ENCODE measurements around the gene WNT8B. TPM values are rescaled to one million over a fixed set of nuclear protein-coding genes. Genes with fewer than 3 reads are reported as not detected.

The WNT8B gene
- total and polyA plus RNA-seq, 4 donors, result 0.06 to 0.44 (median 0.21) TPM

DNA sequence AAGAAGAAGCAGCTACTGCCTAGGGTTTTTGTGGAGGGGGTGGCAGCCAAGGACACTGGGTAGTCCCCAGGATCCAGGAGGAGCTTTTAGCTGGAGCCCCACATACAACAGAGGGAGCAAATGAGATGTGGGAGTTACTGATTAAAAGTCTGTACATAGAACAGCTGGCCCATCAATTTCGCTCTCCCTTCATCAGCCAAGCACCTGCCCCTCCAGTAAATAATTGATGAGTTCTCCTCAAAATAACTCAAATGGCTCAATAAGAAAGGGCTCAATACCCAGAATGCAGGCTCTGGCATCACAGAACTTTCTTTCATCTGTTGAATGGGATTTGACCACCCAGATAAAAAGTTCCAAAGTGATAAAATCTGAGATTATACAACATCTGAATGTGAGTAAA lies 15.1 kb upstream of the WNT8B start:
- Histone ChIP-seq H3K36me3 (ENCODE audit: control insufficient read depth, insufficient read depth, low read length) (no peaks in the 10 kb centered on the region), H3K27me3 (ENCODE audit: control insufficient read depth, insufficient read depth, low read length) (no peaks in the 10 kb centered on the region), H3K27ac (ENCODE audit: low read depth, low read length) (no peak overlapping the region), H3K4me1 (ENCODE audit: control insufficient read depth, insufficient read depth, low read length) (no peaks in the 10 kb centered on the region), H3K4me3 (ENCODE audit: low read depth, low read length) (no peak overlapping the region), H3K9me3 (ENCODE audit: control insufficient read depth, insufficient read depth, low read length) (no peaks in the 10 kb centered on the region)
- peak in 1 of 6 donors; percentile 22 for DNase-seq (ENCODE audit: low read depth in 4 of 6, low spot score in 6 of 6)
- WGBS (ENCODE audit: insufficient coverage), result no CpG with 5 or more reads among the region's 1 CpG

DNA sequence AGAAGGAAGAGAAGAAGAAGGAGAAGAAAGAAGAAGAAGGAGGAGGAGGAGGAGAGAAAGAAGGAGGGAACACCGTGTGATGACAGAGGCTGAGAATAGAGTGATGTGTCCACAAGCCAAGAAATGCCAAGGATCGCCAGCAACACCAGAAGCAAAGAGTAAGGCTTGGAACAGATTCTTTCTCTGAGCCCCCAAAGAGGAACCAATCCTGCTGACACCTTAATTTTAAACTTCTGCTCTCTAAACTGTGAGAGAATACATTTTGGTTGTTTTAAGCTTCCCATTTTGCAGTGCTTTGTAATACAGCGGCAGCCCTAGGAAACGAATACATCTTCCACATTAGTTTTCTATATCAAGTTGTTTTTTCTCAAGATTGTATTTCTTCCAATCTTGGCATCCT lies 13.9 kb upstream of the WNT8B start:
- Histone ChIP-seq H3K36me3 (ENCODE audit: control insufficient read depth, insufficient read depth, low read length) (no peaks in the 10 kb centered on the region), H3K4me3 (ENCODE audit: low read depth, low read length) (no peak overlapping the region), H3K9me3 (ENCODE audit: control insufficient read depth, insufficient read depth, low read length) (no peaks in the 10 kb centered on the region), H3K27ac (ENCODE audit: low read depth, low read length) (no peak overlapping the region), H3K27me3 (ENCODE audit: control insufficient read depth, insufficient read depth, low read length) (no peaks in the 10 kb centered on the region), H3K4me1 (ENCODE audit: control insufficient read depth, insufficient read depth, low read length) (no peaks in the 10 kb centered on the region)
- 69% methylated on average over 2 of the region's 4 CpGs for WGBS (ENCODE audit: insufficient coverage)
- DNase-seq (ENCODE audit: low read depth in 4 of 6, low spot score in 6 of 6), result no peak

GRCh38 chr10:100468322-100468721 lies 5.5 kb downstream of the WNT8B start:
- 47% methylated on average over 2 of the region's 5 CpGs for WGBS (ENCODE audit: insufficient coverage)
- Histone ChIP-seq H3K4me3 (ENCODE audit: low read depth, low read length) (no peak overlapping the region), H3K36me3 (ENCODE audit: control insufficient read depth, insufficient read depth, low read length) (no peaks in the 10 kb centered on the region), H3K27ac (ENCODE audit: low read depth, low read length) (no peak overlapping the region), H3K4me1 (ENCODE audit: control insufficient read depth, insufficient read depth, low read length) (no peaks in the 10 kb centered on the region), H3K9me3 (ENCODE audit: control insufficient read depth, insufficient read depth, low read length) (no peaks in the 10 kb centered on the region), H3K27me3 (ENCODE audit: control insufficient read depth, insufficient read depth, low read length) (peaks cover 2% of the 10 kb centered on the region)
- peak in 1 of 6 donors; percentile 22 for DNase-seq (ENCODE audit: low read depth in 4 of 6, low spot score in 6 of 6)

GRCh38 chr10:100468978-100469377 lies 6.2 kb downstream of the WNT8B start:
- H3K36me3 ChIP-seq (ENCODE audit: control insufficient read depth, insufficient read depth, low read length), result no peaks in the 10 kb centered on the region
- no peaks in the 10 kb centered on the region for H3K4me1 ChIP-seq (ENCODE audit: control insufficient read depth, insufficient read depth, low read length)
- H3K4me3 ChIP-seq (ENCODE audit: low read depth, low read length), result no peak overlapping the region
- DNase-seq (ENCODE audit: low read depth in 4 of 6, low spot score in 6 of 6), result no peak
- H3K9me3 ChIP-seq (ENCODE audit: control insufficient read depth, insufficient read depth, low read length), result no peaks in the 10 kb centered on the region
- no peak overlapping the region for H3K27ac ChIP-seq (ENCODE audit: low read depth, low read length)
- peaks cover 2% of the 10 kb centered on the region for H3K27me3 ChIP-seq (ENCODE audit: control insufficient read depth, insufficient read depth, low read length)

DNA sequence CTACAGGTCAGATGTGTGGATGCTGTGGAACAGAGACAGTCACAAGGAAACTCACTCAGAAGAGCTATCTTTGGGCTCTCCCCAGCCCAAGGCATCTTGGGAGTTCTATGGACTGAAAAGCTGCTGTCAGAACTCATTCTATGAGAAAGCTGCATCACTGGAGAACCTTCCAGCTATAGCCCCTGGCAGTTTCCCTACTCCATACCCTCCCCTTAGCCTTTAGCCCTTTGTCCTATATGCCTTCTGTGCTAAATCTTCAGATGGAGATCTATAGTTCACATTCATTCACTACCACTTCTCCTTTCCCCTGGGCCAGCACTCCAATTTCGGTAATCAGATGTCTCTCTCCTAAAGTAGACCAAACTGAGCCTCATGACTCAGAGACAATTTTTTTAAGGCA lies 6.9 kb downstream of the WNT8B start:
- Histone ChIP-seq H3K9me3 (ENCODE audit: control insufficient read depth, insufficient read depth, low read length) (no peaks in the 10 kb centered on the region), H3K4me3 (ENCODE audit: low read depth, low read length) (no peak overlapping the region), H3K4me1 (ENCODE audit: control insufficient read depth, insufficient read depth, low read length) (no peaks in the 10 kb centered on the region), H3K27ac (ENCODE audit: low read depth, low read length) (no peak overlapping the region), H3K27me3 (ENCODE audit: control insufficient read depth, insufficient read depth, low read length) (peaks cover 2% of the 10 kb centered on the region), H3K36me3 (ENCODE audit: control insufficient read depth, insufficient read depth, low read length) (no peaks in the 10 kb centered on the region)
- WGBS (ENCODE audit: insufficient coverage), result 100% methylated on average over 1 of the region's 1 CpG
- DNase-seq (ENCODE audit: low read depth in 4 of 6, low spot score in 6 of 6), result no peak

DNA sequence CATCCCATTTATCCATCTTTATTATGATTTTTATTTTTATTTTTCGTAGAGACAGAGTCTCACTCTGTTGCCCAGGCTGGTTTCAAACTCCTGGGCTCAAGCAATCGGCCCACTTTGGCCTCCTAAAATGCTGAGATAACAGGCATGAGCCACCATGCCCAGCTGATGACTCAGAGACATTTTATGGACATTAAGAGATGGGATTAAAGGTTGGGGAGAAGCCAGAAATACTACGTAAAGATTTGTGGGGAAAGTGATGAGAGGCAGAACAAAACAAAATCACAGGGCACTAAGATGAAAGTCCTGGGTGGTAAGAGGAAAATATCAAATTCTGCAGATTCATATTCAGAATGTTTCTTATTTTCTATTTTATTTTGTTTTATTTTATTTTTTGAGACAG lies 7.6 kb downstream of the WNT8B start:
- H3K4me3 ChIP-seq (ENCODE audit: low read depth, low read length), result no peak overlapping the region
- 94% methylated on average over 2 of the region's 3 CpGs for WGBS (ENCODE audit: insufficient coverage)
- H3K27me3 ChIP-seq (ENCODE audit: control insufficient read depth, insufficient read depth, low read length), result peaks cover 2% of the 10 kb centered on the region
- DNase-seq (ENCODE audit: low read depth in 4 of 6, low spot score in 6 of 6), result no peak
- no peaks in the 10 kb centered on the region for H3K9me3 ChIP-seq (ENCODE audit: control insufficient read depth, insufficient read depth, low read length)
- no peaks in the 10 kb centered on the region for H3K4me1 ChIP-seq (ENCODE audit: control insufficient read depth, insufficient read depth, low read length)
- no peaks in the 10 kb centered on the region for H3K36me3 ChIP-seq (ENCODE audit: control insufficient read depth, insufficient read depth, low read length)
- H3K27ac ChIP-seq (ENCODE audit: low read depth, low read length), result no peak overlapping the region

DNA sequence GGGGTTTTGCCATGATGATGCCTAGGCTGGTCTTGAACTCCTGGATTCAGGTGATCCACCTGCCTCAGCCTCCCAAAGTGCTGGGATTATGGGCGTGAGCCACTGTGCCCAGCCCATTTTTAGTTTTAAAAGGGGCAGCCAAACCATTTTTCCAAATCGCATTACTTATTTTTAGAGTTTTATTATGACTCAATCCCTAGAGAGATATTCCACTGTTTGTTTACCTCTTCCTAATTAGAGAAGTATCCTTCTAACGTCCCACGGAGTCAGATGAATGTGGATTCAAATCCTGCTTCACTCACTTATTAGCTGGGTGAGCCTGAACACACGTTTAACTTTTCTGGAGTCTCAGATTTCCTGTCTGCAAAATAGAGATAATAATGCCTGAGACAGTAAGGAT lies 15.2 kb downstream of the WNT8B start:
- H3K36me3 ChIP-seq (ENCODE audit: control insufficient read depth, insufficient read depth, low read length), result no peaks in the 10 kb centered on the region
- 100% methylated on average over 1 of the region's 5 CpGs for WGBS (ENCODE audit: insufficient coverage)
- no peak overlapping the region for H3K27ac ChIP-seq (ENCODE audit: low read depth, low read length)
- no peak overlapping the region for H3K4me3 ChIP-seq (ENCODE audit: low read depth, low read length)
- H3K9me3 ChIP-seq (ENCODE audit: control insufficient read depth, insufficient read depth, low read length), result no peaks in the 10 kb centered on the region
- DNase-seq (ENCODE audit: low read depth in 4 of 6, low spot score in 6 of 6), result no peak
- H3K27me3 ChIP-seq (ENCODE audit: control insufficient read depth, insufficient read depth, low read length), result peaks cover 32% of the 10 kb centered on the region
- peaks cover 17% of the 10 kb centered on the region for H3K4me1 ChIP-seq (ENCODE audit: control insufficient read depth, insufficient read depth, low read length)

DNA sequence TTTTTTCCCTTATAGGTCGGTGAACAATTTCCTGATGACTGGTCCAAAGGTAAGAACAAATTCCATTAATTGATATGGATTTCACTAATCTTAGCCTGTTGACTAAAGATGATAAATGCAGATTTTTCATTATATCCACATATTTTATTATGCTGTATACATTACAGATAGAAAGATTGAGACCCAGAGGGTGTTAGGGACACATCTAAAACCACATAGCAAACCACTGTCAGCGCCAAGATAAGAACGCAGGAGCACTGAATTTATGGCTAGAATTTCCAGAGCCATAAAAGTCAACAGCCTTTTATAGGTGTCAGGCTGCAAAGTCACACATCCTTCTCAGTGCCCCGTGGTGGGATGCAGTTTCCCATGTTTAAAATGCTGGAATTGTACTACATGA lies 16.2 kb downstream of the WNT8B start:
- Histone ChIP-seq H3K4me1 (ENCODE audit: control insufficient read depth, insufficient read depth, low read length) (peaks cover 19% of the 10 kb centered on the region), H3K9me3 (ENCODE audit: control insufficient read depth, insufficient read depth, low read length) (no peaks in the 10 kb centered on the region), H3K27ac (ENCODE audit: low read depth, low read length) (no peak overlapping the region), H3K27me3 (ENCODE audit: control insufficient read depth, insufficient read depth, low read length) (peaks cover 35% of the 10 kb centered on the region), H3K36me3 (ENCODE audit: control insufficient read depth, insufficient read depth, low read length) (no peaks in the 10 kb centered on the region), H3K4me3 (ENCODE audit: low read depth, low read length) (no peak overlapping the region)
- DNase-seq (ENCODE audit: low read depth in 4 of 6, low spot score in 6 of 6), result no peak
- WGBS (ENCODE audit: insufficient coverage), result no CpG with 5 or more reads among the region's 4 CpGs

DNA sequence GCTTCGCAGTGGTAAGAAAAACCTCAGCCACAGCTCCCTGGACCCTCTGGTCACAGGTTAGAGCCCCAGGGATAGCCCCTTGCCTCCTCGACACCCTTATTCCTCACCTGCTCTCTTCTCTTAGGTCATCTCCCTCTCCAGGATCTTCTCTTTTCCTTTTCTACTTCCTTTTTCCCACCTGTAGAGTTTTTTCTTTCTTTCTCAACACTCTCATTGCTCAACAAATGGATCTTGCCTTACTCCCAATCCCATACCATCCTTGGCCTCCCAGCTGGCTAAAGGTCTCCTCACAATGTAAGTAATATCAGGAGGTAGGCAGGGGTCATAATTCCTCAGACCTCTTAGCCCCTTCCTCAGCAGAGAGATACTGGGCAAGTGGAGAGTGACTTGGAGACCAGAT lies 17.2 kb downstream of the WNT8B start:
- H3K27ac ChIP-seq (ENCODE audit: low read depth, low read length), result no peak overlapping the region
- no peaks in the 10 kb centered on the region for H3K36me3 ChIP-seq (ENCODE audit: control insufficient read depth, insufficient read depth, low read length)
- 79% methylated on average over 2 of the region's 2 CpGs for WGBS (ENCODE audit: insufficient coverage)
- no peak for DNase-seq (ENCODE audit: low read depth in 4 of 6, low spot score in 6 of 6)
- H3K4me1 ChIP-seq (ENCODE audit: control insufficient read depth, insufficient read depth, low read length), result peaks cover 19% of the 10 kb centered on the region
- H3K9me3 ChIP-seq (ENCODE audit: control insufficient read depth, insufficient read depth, low read length), result no peaks in the 10 kb centered on the region
- H3K27me3 ChIP-seq (ENCODE audit: control insufficient read depth, insufficient read depth, low read length), result peaks cover 35% of the 10 kb centered on the region
- no peak overlapping the region for H3K4me3 ChIP-seq (ENCODE audit: low read depth, low read length)

DNA sequence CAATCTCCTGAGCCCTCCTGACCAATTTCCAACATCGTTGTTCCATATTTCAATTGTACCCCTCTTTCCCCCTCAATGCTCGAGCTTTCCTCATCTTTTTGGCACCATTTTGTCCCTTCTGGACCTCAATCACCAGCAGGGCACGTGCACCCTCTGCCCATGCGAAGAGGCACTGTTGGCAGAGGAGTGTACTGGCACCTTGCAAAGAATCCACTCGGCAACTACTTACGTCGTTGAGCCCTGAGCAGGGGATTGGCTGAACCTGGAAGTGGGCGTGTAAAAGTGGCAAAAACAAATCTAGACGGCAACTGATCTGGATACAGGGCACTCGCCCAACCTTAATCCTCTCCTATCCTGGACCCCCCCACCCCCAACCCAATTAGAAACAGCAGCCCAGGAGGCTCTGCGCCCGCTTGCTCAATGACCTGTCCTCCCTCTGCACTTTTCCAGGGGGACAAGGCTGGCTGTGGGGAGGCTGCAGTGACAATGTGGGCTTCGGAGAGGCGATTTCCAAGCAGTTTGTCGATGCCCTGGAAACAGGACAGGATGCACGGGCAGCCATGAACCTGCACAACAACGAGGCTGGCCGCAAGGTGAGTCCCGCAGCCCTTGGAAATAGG lies 18.8 kb downstream of the WNT8B start:
- H3K9me3 ChIP-seq (ENCODE audit: control insufficient read depth, insufficient read depth, low read length), result no peaks in the 10 kb centered on the region
- H3K4me3 ChIP-seq (ENCODE audit: low read depth, low read length), result peak overlapping the region; percentile 33
- H3K4me1 ChIP-seq (ENCODE audit: control insufficient read depth, insufficient read depth, low read length), result peaks cover 22% of the 10 kb centered on the region
- peaks cover 5% of the 10 kb centered on the region for H3K36me3 ChIP-seq (ENCODE audit: control insufficient read depth, insufficient read depth, low read length)
- peak; percentile 85 to 98 (median 90) for DNase-seq (ENCODE audit: low read depth in 4 of 6, low spot score in 6 of 6)
- no peak overlapping the region for H3K27ac ChIP-seq (ENCODE audit: low read depth, low read length)
- H3K27me3 ChIP-seq (ENCODE audit: control insufficient read depth, insufficient read depth, low read length), result peaks cover 35% of the 10 kb centered on the region
- WGBS (ENCODE audit: insufficient coverage), result 2% methylated on average over 16 of the region's 19 CpGs
